ENCODE measurements around the gene EPS8L3.
A peak's percentile ranks its signal among the peaks of the same experiment; 100 is the strongest.

Gene EPS8L3

DNA sequence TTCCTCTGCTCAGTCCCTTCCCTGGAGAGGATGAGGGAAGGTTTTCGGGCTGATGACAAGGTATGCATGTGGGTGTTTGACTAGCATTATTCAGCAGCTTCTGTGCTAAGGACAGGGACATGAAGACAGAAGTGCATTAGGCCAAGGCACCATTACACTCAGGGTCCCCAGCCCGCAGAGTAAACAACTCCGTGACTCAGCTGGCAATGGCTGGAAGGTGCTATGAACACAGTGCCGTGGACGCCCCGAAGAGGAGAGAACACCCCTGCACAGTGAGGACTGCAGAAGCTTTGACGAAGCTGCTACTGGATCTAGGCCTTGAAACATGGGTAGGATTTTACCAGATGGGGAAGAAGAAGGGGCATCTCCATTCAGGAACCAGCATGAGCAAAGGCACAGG, 13.7 kb upstream of the EPS8L3 start:
- Histone ChIP-seq H3K9me3 (ENCODE audit: low read depth, low read length) (no peaks in the 10 kb centered on the region), H3K27ac (no peak overlapping the region), H3K4me3 (no peak overlapping the region), H3K9ac (ENCODE audit: insufficient read length) (no peak overlapping the region), H3K36me3 (ENCODE audit: insufficient read depth, low read length) (no peaks in the 10 kb centered on the region)
- DNase-seq (ENCODE audit: low read depth, low spot score), result no peak
- no peak for TF ChIP-seq FOXP2 (optimal IDR thresholded peaks at IDR 0.05; ENCODE audit: control extremely low read depth, extremely low read length, insufficient read depth)
- no peak for TF ChIP-seq EZH2 (IDR thresholded peaks at IDR 0.05)
- no peak for TF ChIP-seq POLR2AphosphoS5 (IDR thresholded peaks at IDR 0.05; ENCODE audit: borderline replicate concordance, low read depth, low read length)

DNA sequence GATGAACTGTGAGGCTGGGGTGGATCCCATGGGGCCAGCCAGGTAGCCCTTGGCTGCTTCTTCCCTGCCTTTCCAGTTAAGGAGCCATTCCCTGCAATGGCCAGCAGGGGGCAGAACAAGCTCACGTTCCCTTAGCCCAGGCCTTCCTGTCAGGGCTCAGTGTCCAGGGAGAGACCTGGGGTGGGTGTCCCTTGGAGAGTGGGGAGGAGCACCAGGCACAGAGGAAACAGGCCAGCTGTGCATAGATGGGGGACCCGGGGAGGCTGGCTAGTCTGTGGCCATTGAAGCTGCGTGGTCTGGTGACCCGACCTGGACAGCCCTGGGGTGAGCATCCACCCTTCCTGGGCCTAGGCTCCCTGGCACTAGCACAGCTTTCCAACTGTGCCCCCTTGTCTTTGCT, 13.2 kb upstream of the EPS8L3 start:
- Histone ChIP-seq H3K9me3 (ENCODE audit: low read depth, low read length) (no peaks in the 10 kb centered on the region), H3K27ac (no peak overlapping the region), H3K4me3 (no peak overlapping the region), H3K9ac (ENCODE audit: insufficient read length) (no peak overlapping the region), H3K36me3 (ENCODE audit: insufficient read depth, low read length) (no peaks in the 10 kb centered on the region)
- TF ChIP-seq POLR2AphosphoS5 (IDR thresholded peaks at IDR 0.05; ENCODE audit: borderline replicate concordance, low read depth, low read length) (no peak), EZH2 (IDR thresholded peaks at IDR 0.05) (no peak), FOXP2 (optimal IDR thresholded peaks at IDR 0.05; ENCODE audit: control extremely low read depth, extremely low read length, insufficient read depth) (no peak)
- DNase-seq (ENCODE audit: low read depth, low spot score), result peak; percentile 34

DNA sequence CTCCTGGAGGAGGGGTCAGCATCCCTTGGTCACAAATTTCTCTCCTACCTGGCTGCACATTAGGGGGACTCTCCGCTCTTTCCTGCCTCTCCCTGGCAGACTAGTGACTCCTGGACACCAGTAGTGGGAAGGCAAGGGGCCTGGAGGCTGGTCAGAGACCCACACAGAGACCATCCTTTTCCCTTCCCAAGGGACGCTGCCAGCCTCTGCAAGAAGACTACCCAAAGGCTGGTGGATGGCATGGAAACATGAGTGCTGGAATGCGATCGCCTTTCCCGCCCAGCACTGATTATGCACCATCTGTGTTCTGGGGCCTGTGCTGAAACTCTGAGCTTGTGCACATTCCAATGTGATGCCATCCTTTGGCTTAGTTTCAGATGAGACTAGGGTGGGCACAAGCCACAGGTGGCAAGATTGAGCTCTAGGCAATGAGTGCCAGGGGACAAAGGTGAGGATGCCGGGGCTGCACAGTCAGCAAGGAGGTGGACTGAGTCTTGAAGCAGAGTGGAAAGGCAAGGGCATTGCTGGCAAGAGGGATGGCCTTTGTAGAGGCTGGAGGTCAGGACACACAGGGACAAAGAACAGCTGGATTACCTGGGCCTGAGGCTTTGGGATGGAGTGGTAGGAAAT, 12.6 kb upstream of the EPS8L3 start:
- TF ChIP-seq FOXP2 (optimal IDR thresholded peaks at IDR 0.05; ENCODE audit: control extremely low read depth, extremely low read length, insufficient read depth) (no peak), EZH2 (IDR thresholded peaks at IDR 0.05) (no peak), POLR2AphosphoS5 (IDR thresholded peaks at IDR 0.05; ENCODE audit: borderline replicate concordance, low read depth, low read length) (no peak)
- no peak for DNase-seq (ENCODE audit: low read depth, low spot score)
- Histone ChIP-seq H3K9ac (ENCODE audit: insufficient read length) (no peak overlapping the region), H3K36me3 (ENCODE audit: insufficient read depth, low read length) (no peaks in the 10 kb centered on the region), H3K27ac (no peak overlapping the region), H3K9me3 (ENCODE audit: low read depth, low read length) (no peaks in the 10 kb centered on the region), H3K4me3 (no peak overlapping the region)

DNA sequence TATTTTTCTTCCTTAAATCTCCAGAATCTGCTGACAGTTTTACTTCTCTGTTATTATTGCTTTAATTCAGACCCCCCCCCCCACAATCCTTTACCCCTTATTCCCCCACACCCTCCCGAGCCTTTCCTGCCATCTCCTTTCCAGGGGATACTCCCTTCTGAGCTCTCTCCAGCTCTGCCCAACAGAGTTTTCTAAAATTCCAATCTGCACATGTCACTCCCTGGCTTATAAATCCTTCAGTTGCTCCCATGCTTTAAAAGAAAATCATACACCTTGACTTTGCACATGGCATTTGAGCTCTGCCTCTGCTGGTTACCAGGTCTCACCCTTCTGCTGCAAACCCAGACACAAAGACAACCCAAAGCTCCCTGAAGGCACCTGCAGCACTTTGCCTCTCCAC, 11.7 kb upstream of the EPS8L3 start:
- Histone ChIP-seq H3K9me3 (ENCODE audit: low read depth, low read length) (no peaks in the 10 kb centered on the region), H3K27ac (no peak overlapping the region), H3K9ac (ENCODE audit: insufficient read length) (no peak overlapping the region), H3K4me3 (no peak overlapping the region), H3K36me3 (ENCODE audit: insufficient read depth, low read length) (no peaks in the 10 kb centered on the region)
- DNase-seq (ENCODE audit: low read depth, low spot score), result no peak
- no peak for TF ChIP-seq EZH2 (IDR thresholded peaks at IDR 0.05)
- TF ChIP-seq POLR2AphosphoS5 (IDR thresholded peaks at IDR 0.05; ENCODE audit: borderline replicate concordance, low read depth, low read length), result no peak
- TF ChIP-seq FOXP2 (optimal IDR thresholded peaks at IDR 0.05; ENCODE audit: control extremely low read depth, extremely low read length, insufficient read depth), result no peak

DNA sequence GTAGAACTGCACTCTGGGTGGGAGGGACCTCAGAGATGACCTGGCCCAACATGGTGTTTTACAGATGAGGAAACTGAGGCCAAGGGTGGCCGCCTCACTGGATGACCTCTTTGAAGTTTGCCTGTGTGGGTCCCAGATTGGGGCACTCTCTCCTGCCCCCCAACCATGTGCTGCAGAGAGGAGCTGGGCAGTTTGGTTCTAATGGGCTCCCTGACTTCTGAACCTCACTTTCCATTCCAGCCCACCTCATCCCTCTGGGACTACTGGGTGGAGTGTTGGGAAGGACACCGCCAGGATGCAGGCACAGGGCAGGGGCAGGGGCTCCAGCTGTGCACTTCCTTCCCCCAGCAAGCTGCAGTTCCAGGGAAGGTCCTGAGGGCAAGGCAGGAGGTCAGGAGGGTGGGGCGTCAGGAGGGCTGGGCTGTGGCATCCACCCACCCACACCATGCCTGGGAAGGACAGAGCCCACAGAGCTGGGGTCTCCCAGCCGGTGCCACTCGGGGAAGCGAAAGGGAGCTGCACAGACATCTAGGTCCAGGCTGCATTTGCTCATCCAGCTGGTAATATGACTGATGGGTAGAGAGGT, 10.3 kb upstream of the EPS8L3 start:
- TF ChIP-seq EZH2 (IDR thresholded peaks at IDR 0.05) (no peak), FOXP2 (optimal IDR thresholded peaks at IDR 0.05; ENCODE audit: control extremely low read depth, extremely low read length, insufficient read depth) (no peak), POLR2AphosphoS5 (IDR thresholded peaks at IDR 0.05; ENCODE audit: borderline replicate concordance, low read depth, low read length) (no peak)
- Histone ChIP-seq H3K27ac (no peak overlapping the region), H3K4me3 (no peak overlapping the region), H3K36me3 (ENCODE audit: insufficient read depth, low read length) (no peaks in the 10 kb centered on the region), H3K9ac (ENCODE audit: insufficient read length) (no peak overlapping the region), H3K9me3 (ENCODE audit: low read depth, low read length) (no peaks in the 10 kb centered on the region)
- no peak for DNase-seq (ENCODE audit: low read depth, low spot score)

DNA sequence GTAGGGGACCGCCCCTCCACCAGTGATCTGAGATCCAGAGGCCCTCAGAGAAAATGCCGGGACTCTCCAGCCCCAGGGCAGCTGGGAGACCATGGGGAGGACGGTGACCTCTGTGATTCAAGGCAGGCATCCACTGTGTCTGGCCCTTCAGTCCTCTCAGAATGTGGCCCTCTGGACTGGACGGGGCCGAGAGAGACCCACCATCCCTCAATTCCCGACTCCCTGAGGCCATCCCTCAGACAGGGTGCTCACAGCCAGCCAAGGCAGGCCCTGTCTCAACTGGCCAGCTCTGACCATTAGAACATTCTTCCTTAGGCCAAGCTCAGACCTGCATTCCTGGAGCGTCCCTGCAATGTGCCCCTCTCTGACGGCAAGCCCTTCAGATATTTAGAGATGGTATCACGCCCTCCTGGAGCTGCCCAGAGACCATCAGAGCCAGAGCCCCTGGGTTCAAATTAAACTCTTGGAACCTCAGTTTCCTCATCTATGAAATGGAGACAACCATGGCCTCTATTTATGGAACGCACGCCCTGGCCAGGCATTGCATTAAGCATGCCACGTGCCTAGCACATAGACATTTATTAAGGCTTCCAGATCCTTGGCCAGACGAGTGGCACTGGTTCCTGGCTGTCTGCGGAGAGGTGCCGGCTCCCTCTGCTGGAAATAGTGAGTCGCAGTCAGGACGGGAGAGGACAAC, 9.6 kb upstream of the EPS8L3 start:
- TF ChIP-seq EZH2 (IDR thresholded peaks at IDR 0.05), result no peak
- H3K9ac ChIP-seq (ENCODE audit: insufficient read length), result no peak overlapping the region
- H3K27ac ChIP-seq, result no peak overlapping the region
- no peak overlapping the region for H3K4me3 ChIP-seq
- peak; percentile 66 for DNase-seq (ENCODE audit: low read depth, low spot score)
- no peaks in the 10 kb centered on the region for H3K36me3 ChIP-seq (ENCODE audit: insufficient read depth, low read length)
- no peaks in the 10 kb centered on the region for H3K9me3 ChIP-seq (ENCODE audit: low read depth, low read length)

DNA sequence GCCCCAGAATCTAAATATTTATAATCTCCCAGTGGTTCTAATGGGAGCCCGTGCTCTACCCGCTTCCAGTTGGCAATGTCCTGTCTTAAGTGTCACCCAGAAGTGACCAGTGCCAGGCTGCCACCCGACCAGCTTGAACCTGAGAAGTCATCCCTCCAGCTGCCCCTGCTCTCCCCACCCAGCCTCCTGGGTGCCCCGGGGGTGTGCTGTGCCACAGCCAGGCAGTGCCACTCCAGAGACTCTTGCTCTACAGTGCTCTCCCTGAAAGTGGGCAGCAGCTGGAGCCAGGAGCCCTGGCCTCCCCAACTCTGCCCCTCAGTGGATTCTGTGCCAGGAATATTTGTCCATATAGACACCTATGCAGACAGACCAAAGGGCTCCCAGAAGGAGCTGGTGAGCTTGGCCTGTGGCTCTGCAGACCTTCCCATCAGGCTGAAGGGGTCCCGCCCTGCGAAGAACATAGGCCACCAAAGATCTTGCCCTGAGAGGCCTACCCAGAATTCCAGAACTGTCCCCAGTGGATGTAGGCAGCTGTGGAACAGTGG, 9.0 kb upstream of the EPS8L3 start:
- no peaks in the 10 kb centered on the region for H3K9me3 ChIP-seq (ENCODE audit: low read depth, low read length)
- H3K9ac ChIP-seq (ENCODE audit: insufficient read length), result no peak overlapping the region
- TF ChIP-seq FOXP2 (optimal IDR thresholded peaks at IDR 0.05; ENCODE audit: control extremely low read depth, extremely low read length, insufficient read depth) (no peak), POLR2AphosphoS5 (IDR thresholded peaks at IDR 0.05; ENCODE audit: borderline replicate concordance, low read depth, low read length) (no peak), EZH2 (IDR thresholded peaks at IDR 0.05) (no peak)
- no peak for DNase-seq (ENCODE audit: low read depth, low spot score)
- no peak overlapping the region for H3K4me3 ChIP-seq
- H3K36me3 ChIP-seq (ENCODE audit: insufficient read depth, low read length), result no peaks in the 10 kb centered on the region
- H3K27ac ChIP-seq, result no peak overlapping the region

DNA sequence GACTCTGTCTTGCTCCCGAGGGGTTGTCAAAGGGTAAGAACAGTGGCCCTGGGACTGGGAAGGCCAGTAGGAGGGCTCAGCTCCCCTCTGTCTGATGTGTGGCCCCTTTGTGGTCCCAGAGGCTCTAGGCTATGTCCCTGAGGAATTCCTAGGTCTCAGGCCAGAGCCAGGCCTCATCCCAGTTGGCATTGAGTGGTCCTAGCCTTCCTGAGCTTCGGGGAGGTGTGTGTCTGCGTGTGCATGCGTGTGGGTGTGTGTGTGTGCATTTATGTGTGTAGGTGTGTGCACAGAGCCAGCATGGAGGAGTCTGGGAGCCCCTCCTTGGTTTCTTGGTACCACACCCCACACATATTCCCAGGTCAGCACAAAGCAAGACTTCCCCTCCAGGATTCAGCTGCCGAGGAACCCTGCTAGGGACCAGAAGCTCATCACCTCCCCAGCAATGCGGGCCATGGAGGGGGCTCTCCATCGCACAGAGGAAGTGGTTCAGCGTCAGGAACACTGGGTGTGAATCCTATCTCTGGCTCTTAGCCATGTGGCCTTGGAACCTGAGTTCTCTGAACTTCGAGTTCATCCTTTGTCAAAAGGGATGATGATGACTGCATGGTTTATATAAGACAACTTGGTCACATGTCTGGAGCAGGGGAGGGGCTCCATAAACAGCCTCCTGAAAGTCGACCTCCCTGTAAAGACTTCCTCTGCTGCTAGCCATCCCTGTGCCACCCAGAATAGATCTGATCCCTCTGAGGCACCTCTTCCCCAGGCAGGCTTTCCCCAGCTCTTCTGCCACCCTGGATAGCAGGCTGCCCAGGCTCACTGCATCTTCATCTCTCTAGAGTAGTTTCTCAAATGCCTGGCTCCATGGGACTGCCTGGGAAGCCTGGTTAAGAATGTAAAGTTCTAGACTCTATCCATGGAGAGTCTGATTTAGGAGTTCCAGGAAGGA, 8.3 kb upstream of the EPS8L3 start:
- no peak overlapping the region for H3K27ac ChIP-seq
- TF ChIP-seq EZH2 (IDR thresholded peaks at IDR 0.05), result no peak
- no peak for TF ChIP-seq FOXP2 (optimal IDR thresholded peaks at IDR 0.05; ENCODE audit: control extremely low read depth, extremely low read length, insufficient read depth)
- no peak for TF ChIP-seq POLR2AphosphoS5 (IDR thresholded peaks at IDR 0.05; ENCODE audit: borderline replicate concordance, low read depth, low read length)
- no peak for DNase-seq (ENCODE audit: low read depth, low spot score)
- H3K9me3 ChIP-seq (ENCODE audit: low read depth, low read length), result no peaks in the 10 kb centered on the region
- no peak overlapping the region for H3K4me3 ChIP-seq
- H3K9ac ChIP-seq (ENCODE audit: insufficient read length), result no peak overlapping the region
- H3K36me3 ChIP-seq (ENCODE audit: insufficient read depth, low read length), result no peaks in the 10 kb centered on the region

All from SK-N-MC (cell line).